NCI-H82 (cell line): Measurements from ENCODE around the gene HNRNPUL1.
A peak's percentile ranks its signal among the peaks of the same experiment; 100 is the strongest.
"Not testable (repeated sequence)": the region's sequence is repeated elsewhere in the genome, so short reads cannot be mapped to it uniquely, and the experiment has no call there.

ENCODE experiments used
- DNase-seq: peaks from one replicate; lab custom pipeline; 2025; lab: John Stamatoyannopoulos, UW

The HNRNPUL1 gene

GRCh38 chr19:41263850-41264580 lies at the start of gene HNRNPUL1:
TSS of gene HNRNPUL1 (plus strand) at chr19:41264372. CDS start at chr19:41264504, 132 bp downstream.
- peak; percentile 100 for DNase-seq

GRCh38 chr19:41217741-41218140 lies 46.4 kb upstream of the HNRNPUL1 start:
- no peak for DNase-seq

GRCh38 chr19:41218249-41218614 lies 45.9 kb upstream of the HNRNPUL1 start:
- DNase-seq: no peak

GRCh38 chr19:41218615-41219507 lies 45.3 kb upstream of the HNRNPUL1 start, which contains the start of gene AXL:
TSS of gene AXL (plus strand) at chr19:41219223. CDS start at chr19:41219393, 170 bp downstream.
- no peak for DNase-seq

- DNase-seq: no peak
Observed at GRCh38 chr19:41219924-41220567, 44.1 kb upstream of the HNRNPUL1 start.

- no peak for DNase-seq
Observed at GRCh38 chr19:41220811-41221210, 43.4 kb upstream of the HNRNPUL1 start.

- DNase-seq: no peak
Observed at GRCh38 chr19:41221514-41222205, 42.5 kb upstream of the HNRNPUL1 start.

- DNase-seq: no peak
Observed at GRCh38 chr19:41222240-41222639, 41.9 kb upstream of the HNRNPUL1 start.

GRCh38 chr19:41223431-41224234 lies 40.5 kb upstream of the HNRNPUL1 start:
- DNase-seq: no peak

- no peak for DNase-seq
Observed at GRCh38 chr19:41224632-41225031, 39.5 kb upstream of the HNRNPUL1 start.

- no peak for DNase-seq
Observed at GRCh38 chr19:41225238-41226052, 38.7 kb upstream of the HNRNPUL1 start.

- DNase-seq: peak; percentile 20
Observed at GRCh38 chr19:41226053-41226873, 37.9 kb upstream of the HNRNPUL1 start.

- DNase-seq: no peak
Observed at GRCh38 chr19:41226874-41227390, 37.2 kb upstream of the HNRNPUL1 start.

- DNase-seq: no peak
Observed at GRCh38 chr19:41228486-41228885, 35.7 kb upstream of the HNRNPUL1 start.

- DNase-seq: not testable (repeated sequence)
Observed at GRCh38 chr19:41229338-41229737, 34.8 kb upstream of the HNRNPUL1 start.

- DNase-seq: no peak
Observed at GRCh38 chr19:41230067-41230857, 33.9 kb upstream of the HNRNPUL1 start.

- no peak for DNase-seq
Observed at GRCh38 chr19:41232686-41233085, 31.5 kb upstream of the HNRNPUL1 start.

GRCh38 chr19:41233748-41234240 lies 30.4 kb upstream of the HNRNPUL1 start:
- no peak for DNase-seq
